ENCODE data around the gene RNF112.
"Not testable (repeated sequence)": the region's sequence is repeated elsewhere in the genome, so short reads cannot be mapped to it uniquely, and the experiment has no call there.

Gene RNF112

GRCh38 chr17:19412984-19413383 lies 2.0 kb downstream of the RNF112 start:
- DNase-seq (ENCODE audit: low read depth), result no peak

- DNase-seq (ENCODE audit: low read depth), result no peak
These were observed 2.7 kb downstream of the RNF112 start for GRCh38 chr17:19413761-19414160.

- no peak for DNase-seq (ENCODE audit: low read depth)
These were observed 3.6 kb downstream of the RNF112 start for GRCh38 chr17:19414396-19415280.

GRCh38 chr17:19415311-19415710 lies 4.3 kb downstream of the RNF112 start:
- DNase-seq (ENCODE audit: low read depth), result no peak

- DNase-seq (ENCODE audit: low read depth), result no peak
These were observed 5.1 kb downstream of the RNF112 start for GRCh38 chr17:19415806-19416775.

- DNase-seq (ENCODE audit: low read depth), result no peak
These were observed 6.6 kb downstream of the RNF112 start for GRCh38 chr17:19417611-19418010.

GRCh38 chr17:19418251-19418992 lies 7.4 kb downstream of the RNF112 start:
- DNase-seq (ENCODE audit: low read depth), result peak; percentile 71

GRCh38 chr17:19421219-19421618 lies 10.2 kb downstream of the RNF112 start:
- no peak for DNase-seq (ENCODE audit: low read depth)

- no peak for DNase-seq (ENCODE audit: low read depth)
These were observed 10.9 kb downstream of the RNF112 start for GRCh38 chr17:19421926-19422325.

GRCh38 chr17:19424934-19425868 lies 14.2 kb downstream of the RNF112 start:
- DNase-seq (ENCODE audit: low read depth), result no peak

GRCh38 chr17:19426631-19427030 lies 15.6 kb downstream of the RNF112 start:
- no peak for DNase-seq (ENCODE audit: low read depth)

GRCh38 chr17:19431691-19432090 lies 20.7 kb downstream of the RNF112 start:
- no peak for DNase-seq (ENCODE audit: low read depth)

- no peak for DNase-seq (ENCODE audit: low read depth)
These were observed 22.2 kb downstream of the RNF112 start for GRCh38 chr17:19433255-19433654.

GRCh38 chr17:19433727-19434340 lies 22.8 kb downstream of the RNF112 start:
- no peak for DNase-seq (ENCODE audit: low read depth)

- DNase-seq (ENCODE audit: low read depth), result no peak
These were observed 29.4 kb downstream of the RNF112 start for GRCh38 chr17:19440421-19440820.

GRCh38 chr17:19441288-19441687 lies 30.3 kb downstream of the RNF112 start:
- not testable (repeated sequence) for DNase-seq (ENCODE audit: low read depth)

GRCh38 chr17:19442731-19443130 lies 31.7 kb downstream of the RNF112 start:
- DNase-seq (ENCODE audit: low read depth), result no peak

GRCh38 chr17:19443148-19443547 lies 32.1 kb downstream of the RNF112 start:
- no peak for DNase-seq (ENCODE audit: low read depth)

- no peak for DNase-seq (ENCODE audit: low read depth)
These were observed 34.1 kb downstream of the RNF112 start for GRCh38 chr17:19445105-19445504.

- not testable (repeated sequence) for DNase-seq (ENCODE audit: low read depth)
These were observed 35.5 kb downstream of the RNF112 start for GRCh38 chr17:19446577-19446976.

All from ELR (cell line).